ENCODE measurements around the gene TRIP4. TPM values are rescaled to one million over a fixed set of nuclear protein-coding genes. Genes with fewer than 3 reads are reported as not detected.
"Not testable (repeated sequence)": the region's sequence is repeated elsewhere in the genome, so short reads cannot be mapped to it uniquely, and the experiment has no call there.

Gene TRIP4
- total RNA-seq (2014; rRNA removed; shearing (Covaris generic)) = 10.0 and 11.4 TPM in 2 replicates

DNA sequence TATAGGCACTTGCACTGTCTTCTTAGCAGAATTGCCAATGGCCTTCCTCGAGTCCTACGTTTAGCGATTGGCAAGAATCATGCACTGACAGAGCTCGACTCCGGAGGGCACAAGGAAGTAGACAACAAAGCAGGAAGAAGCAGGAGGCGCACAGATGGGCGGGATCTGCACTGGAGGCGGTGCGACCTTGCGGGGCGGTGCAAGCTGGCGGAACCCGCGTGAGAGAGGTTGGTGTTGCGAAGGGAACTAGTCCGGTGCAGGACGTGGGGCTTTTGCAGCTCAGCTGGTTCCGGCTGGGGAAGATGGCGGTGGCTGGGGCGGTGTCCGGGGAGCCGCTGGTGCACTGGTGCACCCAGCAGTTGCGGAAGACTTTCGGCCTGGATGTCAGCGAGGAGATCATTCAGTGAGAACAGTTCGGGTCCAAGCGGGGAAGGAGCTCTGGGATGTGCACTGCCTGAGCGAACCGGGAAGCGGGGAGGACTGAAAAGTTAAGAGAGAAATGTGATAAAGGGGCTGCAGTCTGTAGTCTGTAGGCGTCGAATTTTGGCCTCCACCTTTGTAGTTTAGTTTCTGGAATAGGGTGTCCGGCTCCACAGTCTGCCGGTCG, at the start of gene TRIP4:
TRIP4 (plus strand) TSS at position 275 of the 607 bp plus-strand sequence; CDS start at position 303, 28 bp downstream.
- DNase-seq (ENCODE audit: low read depth) = peak; percentile 98

DNA sequence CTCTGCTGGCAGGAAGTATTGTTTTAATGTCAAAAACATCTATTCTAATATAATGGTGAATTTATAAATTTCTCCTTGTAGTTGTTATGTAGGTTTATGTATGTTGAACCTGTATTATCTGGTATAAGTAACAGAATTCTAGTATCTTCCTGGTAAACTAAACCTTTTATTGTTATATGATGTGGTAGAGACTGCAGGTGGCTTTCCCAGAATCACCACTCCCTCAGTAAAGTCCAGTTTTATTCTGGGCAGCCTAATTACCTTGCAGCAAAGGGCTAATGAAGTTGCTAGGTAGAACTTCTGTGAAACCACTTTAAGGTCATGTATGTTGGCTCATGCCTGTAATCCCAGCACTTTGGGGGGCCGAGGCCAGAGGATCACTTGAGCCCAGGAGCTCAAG, 47.3 kb upstream of the TRIP4 start:
- no peak for DNase-seq (ENCODE audit: low read depth)

DNA sequence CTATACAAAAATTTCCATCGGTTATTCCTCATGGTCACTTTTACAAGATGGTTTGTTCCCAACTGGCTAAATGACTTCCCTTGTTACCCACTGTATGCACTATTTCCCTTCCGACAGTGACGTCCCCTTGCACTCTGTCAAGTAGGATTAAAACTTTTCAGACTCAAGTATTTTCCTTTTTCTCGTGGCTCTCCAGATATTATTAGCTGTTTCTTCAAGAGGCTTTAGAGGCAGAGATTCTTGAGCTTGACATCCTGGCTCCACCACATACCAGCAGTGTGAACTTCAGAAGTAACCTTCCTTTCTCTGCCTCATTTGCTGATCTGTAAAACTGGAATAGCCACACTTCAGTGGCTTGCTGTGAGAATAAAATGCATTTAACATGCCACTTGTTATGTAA, 45.7 kb upstream of the TRIP4 start:
- DNase-seq (ENCODE audit: low read depth) = no peak

DNA sequence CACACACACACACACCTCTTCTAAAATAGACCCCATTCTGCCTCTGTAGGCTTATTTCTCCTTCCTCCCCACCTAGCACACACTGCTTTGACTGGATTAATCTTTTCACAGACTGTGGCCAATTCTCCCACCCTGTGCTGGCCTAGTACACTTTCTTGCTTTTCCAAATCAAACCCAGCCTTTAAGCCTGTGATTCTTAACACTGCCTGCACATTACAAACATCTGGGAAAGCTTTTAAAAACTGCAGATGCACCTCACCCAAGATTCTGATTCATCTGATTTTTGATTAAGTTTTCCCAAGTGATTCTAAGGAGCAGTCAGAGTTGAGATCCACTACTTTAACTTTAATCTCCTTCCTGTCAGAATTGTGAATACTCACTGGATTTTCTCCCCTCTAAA, 44.4 kb upstream of the TRIP4 start:
- peak; percentile 8 for DNase-seq (ENCODE audit: low read depth)

DNA sequence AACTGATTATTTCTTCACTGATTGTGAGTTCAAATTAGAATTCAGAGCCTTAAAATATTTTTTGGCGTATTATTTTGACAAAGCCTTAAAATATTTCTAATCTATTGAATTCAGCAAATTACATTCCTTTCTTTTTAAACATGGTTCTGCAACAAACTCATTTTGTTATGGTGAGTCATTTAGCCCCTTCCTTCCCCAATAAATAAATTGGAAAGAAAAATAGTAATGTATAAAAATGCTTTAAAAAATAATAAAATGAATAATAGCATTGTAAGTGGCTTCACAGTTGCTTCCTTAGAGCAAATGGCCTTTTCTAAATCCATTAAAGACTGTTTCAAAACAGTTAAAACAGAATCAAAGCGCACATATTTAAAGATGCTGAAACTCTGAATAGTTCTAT, 43.8 kb upstream of the TRIP4 start:
- no peak for DNase-seq (ENCODE audit: low read depth)

DNA sequence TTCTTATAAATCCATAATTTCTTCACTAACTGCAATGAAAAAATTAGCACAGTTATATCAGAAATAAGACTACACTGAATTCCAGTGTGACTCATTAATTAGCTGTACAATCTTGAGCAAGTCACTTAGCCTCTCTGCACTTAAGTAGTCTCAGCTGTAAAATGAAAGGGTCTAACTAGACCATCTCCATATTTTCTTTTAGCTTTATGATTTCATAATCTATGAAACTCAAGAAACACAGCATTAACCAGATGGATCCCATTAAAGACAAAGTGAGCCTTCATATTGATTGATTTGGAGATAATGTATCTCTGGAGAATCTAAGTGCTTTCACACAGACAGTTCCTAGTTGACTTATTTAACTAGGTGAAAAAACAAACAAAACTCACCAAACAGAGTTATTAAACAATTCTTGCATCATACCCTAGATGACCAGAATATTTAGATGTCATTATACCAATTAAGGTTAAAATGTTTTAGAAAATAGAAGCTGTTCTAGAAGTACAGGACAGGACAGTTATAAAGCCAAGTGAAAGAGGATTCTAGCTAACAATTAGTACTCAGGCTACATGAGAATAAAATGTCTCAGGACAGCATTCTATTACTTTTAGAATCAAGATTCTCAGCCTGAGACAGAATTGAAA, 42.9 kb upstream of the TRIP4 start:
- DNase-seq (ENCODE audit: low read depth) = peak; percentile 28

DNA sequence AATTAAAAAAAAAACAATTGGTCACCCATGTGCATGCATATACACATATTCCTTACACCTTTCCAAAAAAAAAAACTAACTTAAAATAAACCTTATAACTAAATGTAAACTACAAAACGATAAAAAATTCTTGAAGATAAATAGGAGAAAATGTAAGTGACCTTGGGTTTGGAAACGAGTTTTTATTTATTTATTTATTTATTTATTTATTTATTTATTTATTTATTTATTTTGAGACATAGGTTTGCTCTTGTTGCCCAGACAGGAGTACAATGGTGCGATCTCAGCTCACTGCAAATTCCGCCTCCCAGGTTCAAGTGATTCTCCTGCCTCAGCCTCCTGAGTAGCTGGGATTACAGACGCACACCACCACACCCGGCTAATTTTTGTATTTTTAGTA, 41.4 kb upstream of the TRIP4 start:
- not testable (repeated sequence) for DNase-seq (ENCODE audit: low read depth)

DNA sequence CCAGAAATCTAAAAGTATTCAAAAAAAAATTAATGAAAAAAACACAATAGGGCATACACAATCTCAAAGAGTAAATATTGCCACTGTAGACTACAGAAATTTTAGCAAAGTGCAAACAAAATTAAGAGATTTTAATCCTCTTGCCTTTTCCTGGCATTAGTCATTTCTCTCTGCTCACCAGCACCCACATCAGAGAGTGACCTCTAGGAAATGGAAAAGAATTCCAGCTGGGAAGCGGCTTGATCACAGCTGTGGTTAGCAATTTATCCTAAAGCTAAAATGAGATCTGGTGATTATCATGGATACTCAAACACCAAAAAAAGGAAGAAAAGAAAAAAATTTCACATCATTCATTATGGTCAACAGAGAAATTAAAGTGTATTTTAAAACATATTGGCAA, 39.2 kb upstream of the TRIP4 start:
- peak; percentile 79 for DNase-seq (ENCODE audit: low read depth)

DNA sequence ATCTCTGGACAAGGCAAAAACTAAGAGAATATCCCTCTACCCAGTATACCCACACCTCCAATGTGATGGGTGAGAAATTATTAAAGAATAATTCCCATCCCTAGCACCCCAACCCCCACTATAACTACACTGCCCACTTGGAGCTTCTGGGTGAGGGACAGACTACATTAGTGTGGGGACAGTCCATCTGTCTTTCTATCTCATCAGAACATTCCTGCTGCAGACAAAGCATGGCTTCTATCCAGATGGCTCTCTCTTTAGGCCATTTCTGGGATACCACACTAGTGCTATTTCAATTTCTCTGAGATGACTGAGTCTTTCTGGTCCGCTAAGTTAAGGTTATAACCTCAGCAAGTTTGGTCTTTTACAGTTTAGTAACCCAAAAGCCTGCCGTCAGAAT, 38.3 kb upstream of the TRIP4 start:
- peak; percentile 9 for DNase-seq (ENCODE audit: low read depth)

DNA sequence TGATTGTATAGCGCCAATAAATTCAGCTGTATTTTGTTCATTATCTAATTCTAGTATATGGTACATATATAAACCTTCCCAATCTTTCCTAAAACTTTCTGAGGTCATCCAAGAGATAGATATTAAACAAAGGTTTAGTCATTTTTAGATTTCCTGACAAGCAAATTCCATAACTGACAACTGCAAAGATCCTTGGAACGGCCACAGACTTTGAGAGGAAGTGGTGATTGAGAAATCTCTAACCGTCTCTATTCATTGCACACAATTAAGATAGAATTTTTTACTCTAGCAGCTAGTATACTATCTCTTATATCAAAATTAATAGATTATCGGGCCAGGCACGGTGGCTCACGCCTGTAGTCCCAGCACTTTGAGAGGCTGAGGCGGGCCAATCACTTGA, 36.4 kb upstream of the TRIP4 start:
- peak; percentile 9 for DNase-seq (ENCODE audit: low read depth)

DNA sequence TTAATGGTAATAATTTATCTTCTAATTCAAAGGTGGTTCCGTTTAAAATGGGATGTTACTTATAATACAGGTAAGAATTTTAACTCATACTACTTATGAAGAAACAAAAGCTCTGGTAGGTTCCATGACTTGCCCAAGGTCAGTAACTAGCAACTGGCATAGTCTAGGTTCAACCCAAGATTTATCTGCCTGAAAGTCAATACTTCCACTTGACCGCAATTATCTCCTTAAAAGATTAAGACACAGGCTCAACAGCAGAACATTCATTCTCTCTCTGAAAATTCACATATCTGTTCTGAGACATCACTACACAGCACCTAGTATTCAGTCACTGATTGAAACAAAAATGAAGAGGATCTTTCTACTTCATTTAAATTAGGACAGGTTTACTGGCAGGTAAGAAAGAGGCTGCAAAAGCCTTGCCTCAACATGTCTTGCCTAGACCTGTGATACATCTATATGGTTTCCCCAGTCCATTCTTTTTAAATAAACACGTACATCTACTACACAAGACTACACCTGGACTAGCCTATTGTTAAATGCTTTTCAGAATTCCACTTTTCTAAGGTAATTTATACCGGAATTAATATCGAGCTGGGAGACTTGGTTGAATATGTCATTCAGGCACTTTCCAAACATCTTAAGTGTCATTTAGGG, 32.8 kb upstream of the TRIP4 start:
- DNase-seq (ENCODE audit: low read depth) = no peak

DNA sequence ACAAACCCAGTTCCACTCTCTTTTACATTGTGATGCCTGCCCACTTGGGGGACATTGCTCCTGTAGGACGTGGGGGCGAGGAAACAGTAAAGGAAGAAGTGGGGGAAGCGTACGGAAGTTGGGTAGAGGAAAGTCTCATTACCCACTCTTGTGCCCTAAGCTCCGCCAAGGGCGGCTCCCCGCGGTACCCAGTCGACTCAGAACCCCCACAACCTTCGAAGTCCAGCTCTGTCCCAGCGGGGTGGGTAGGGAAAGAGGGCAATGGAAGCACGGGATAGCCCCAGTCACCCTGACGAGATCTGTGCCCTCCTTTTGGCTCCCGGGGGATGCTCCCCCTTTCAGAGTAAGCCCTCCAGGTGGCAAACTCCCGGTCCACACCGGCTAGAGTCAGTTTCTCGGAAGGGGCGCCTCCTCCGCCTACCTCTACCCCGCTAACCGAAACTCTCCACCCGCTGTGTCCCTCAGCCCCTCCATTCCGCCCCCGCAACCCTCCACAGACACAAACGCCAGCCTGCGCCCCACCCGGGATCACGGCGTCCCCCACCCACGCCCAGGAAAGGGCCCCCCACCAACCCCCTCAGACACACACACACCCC, 32.2 kb upstream of the TRIP4 start:
- peak; percentile 9 for DNase-seq (ENCODE audit: low read depth)

DNA sequence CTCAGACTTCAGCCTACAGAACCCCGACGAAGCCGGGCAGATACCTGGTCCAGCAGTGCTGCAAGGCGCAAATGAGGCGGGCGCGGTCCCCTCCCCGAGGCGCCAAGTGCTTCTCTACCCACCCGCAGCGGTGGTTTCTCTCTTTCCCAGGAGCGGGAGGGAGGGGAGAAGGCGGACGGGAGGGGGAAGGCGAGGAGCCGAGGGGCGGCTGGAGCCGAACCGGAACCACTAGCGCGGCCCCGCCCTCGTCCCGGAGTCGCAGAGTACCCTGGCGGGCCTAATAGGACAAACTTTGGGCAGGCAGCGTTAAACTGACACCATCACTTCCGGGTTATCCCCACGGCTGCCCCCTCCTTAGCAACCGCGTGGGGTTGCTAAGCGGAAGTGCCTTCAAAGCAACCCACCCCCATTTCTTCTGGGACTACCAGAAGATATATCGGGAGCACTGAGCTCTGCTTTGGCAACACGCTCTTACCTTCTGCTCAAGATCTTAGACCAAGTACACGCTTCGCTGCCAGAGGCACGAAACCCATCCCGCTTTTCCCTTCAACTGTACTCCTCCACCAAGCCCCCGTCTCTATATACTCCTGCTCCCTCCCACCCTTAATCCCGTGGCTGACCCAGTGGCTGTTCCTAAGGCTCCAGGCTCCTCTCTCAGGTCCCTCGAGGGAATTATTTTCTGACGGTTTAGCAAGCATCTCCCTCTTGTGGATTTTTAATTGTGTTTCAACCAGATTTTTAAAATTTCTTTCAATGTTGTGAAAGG, 31.5 kb upstream of the TRIP4 start, which contains the start of gene CSNK1G1:
CSNK1G1 (minus strand) TSS at position 230 of the 766 bp plus-strand sequence. CDS start 55,674 bp downstream, outside the sequence.
- peak; percentile 98 for DNase-seq (ENCODE audit: low read depth)

DNA sequence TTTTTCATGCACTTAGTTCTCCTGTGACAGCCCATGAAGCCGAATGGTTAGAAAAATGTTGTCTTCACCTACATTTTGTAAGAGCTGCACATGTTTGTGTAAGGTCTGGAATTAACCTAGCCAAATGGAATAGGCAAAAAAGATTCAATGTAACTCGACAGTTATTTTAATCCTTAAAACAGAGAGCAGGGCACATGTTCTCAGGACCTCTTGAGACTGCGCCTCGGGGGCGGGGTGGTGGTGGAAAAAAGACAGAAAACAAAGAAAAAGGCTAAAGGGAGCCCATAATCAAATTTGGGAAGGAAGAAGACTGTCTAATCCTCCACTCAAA, 31.0 kb upstream of the TRIP4 start:
- no peak for DNase-seq (ENCODE audit: low read depth)

DNA sequence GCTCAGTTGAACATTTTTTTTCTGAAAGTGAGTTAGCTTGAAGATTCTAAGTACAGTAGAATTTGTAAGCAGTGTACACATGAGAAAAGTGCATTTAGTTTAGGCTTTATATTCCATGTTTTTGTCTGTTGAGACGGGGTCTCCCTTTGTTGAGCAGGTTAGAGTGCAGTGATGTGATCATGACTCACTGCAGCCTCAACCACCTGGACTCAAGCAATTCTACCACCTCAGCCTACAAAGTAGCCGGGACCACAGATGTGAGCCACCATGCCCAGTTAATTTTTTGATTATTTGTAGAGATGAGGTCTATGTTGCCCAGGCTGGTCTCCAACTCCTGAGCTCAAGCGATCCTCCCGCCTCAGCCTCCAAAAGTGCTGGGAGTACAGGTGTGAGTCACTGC, 26.4 kb upstream of the TRIP4 start:
- no peak for DNase-seq (ENCODE audit: low read depth)

DNA sequence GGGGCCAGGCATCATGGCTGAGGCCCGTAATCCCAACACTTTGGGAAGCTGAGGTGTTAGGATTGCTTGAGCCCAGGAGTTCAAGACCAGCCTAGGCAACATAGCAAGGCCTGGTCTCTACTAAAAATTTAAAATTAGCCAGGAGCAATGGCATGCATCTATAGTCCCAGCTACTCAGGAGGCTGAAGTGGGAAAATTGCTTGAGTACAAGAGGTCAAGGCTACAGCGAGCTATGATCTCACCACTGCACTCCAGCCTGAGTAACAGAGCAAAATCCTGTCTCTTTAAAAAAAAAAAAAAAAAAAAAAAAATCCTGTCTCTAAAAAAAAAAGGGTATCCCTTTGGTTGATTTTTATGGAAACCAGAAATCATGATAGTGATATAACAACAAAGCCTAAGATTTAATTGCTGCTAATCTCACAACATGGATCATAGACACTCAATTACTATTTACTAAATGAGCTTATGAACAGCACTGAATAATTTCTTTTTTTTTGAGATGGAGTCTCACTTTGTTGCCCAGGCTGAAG, 18.5 kb upstream of the TRIP4 start:
- no peak for DNase-seq (ENCODE audit: low read depth)

DNA sequence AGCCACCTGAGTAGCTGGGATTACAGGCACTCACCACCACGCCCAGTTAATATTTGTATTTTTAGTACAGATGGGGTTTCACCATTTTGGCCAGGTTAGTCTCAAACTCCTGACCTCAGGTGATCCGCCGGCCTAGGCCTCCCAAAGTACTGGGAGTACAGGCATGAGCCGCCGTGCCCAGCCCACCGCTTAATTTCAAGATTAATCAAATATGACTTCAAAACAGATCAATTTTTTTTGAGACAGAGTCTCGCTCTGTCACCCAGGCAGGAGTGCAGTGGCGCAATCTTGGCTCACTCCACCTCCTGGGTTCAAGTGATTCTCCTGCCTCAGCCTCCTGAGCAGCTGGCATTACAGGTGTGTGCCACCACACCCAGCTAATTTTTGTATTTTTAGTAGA, 16.3 kb upstream of the TRIP4 start:
- not testable (repeated sequence) for DNase-seq (ENCODE audit: low read depth)

DNA sequence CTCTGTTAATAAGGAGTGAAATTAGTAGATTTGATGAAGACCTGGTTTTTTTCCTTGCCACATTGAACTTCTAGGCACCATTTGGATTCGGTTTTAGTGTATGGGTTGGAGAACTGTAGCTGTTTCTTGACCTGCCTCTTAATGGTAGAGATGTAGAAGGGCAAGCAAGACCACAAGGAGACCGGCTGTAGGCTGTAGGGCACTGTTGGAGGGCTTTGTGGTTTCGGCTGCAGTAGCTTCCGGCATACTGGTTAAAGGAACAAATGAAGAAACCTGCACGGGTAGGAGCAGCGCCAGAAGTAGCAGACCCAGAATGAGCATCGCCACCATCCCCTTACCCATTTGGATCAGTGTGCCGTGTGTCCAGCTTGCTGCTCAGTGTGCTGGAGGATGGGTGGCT, 14.3 kb upstream of the TRIP4 start:
- no peak for DNase-seq (ENCODE audit: low read depth)

DNA sequence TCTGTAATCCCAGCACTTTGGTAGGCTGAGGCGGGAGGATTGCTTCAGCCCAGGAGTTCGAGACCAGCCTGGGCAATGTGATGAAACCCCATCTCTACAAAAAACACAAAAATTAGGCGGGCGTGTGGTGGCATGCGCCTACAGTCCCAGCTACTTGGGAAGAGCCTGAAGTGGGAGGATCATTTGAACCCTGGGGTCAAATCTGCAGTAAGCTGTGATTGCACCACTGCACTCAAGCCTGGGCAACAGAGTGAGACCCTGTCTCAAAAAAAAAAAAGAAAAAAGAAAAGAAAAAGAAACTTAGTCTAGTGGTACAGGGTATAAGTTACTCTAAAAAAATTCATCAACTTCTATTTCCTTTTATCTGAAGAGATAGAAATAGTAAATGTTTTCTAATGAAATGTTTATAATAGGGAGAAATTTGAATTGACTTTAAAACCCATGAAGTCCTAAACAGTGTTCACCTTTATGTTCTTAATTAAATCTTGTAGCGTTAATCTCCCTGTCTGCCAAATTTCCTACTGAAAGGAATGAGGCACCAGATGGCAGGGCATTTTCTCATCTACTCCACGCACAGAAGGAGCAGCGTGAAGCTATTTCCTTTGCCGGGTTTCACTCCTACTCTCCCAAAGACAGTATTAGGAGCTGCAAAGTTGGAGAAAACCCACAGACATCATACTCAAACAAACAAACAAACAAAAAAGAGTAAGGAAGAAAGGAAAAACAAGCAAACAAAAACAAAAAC, 8.2 kb upstream of the TRIP4 start:
- DNase-seq (ENCODE audit: low read depth) = peak; percentile 32

DNA sequence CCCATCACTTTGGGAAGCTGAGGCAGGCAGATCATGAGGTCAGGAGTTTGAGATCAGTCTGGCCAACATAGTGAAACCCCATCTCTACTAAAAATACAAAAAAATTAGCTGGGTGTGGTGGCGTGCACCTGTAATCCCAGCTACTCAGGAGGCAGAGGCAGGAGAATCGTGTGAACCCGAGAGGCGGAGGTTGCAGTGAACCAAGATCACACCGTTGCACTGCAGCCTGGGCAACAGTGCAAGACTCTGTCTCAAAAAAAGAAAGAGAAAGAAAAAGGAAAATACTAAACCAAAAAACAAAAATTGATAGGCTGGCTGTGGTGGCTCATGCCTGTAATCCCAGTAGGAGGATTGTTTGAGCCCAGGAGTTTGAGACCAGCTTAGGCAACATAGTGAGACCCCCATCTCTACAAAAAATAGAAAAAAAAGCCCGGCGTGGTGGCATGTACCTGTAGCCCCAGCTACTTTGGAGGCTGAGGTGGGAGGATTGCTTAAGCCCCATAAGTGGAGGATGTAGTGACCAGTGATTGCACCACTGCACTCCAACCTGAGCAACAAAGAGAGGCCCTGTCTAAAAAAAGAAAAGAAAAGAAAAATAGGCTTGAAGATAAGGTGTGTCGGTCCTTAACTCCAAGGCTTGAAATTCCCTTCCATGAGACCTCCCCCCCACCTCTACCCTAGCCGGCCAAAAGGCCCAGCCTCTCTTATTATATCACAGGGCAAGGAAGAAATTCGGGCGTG, 7.3 kb upstream of the TRIP4 start:
- DNase-seq (ENCODE audit: low read depth) = not testable (repeated sequence)
